ENCODE results near the gene ENTPD6. TPM values are rescaled to one million over a fixed set of nuclear protein-coding genes. Genes with fewer than 3 reads are reported as not detected.

ENTPD6 gene
- total RNA-seq, 1 experiment from 2014 or later, result 122 TPM

- H3K79me2 ChIP-seq (ENCODE audit: low read length), result peaks cover 36% of the 10 kb centered on the region
- POLR2A ChIA-PET (ENCODE audit: unreplicated experiment), result no interaction called here
- no peak for ATAC-seq
Observed at GRCh38 chr20:25269057-25269832, 73.7 kb downstream of the ENTPD6 start.

GRCh38 chr20:25269833-25270170 is 74.3 kb downstream of the ENTPD6 start:
- TF ChIP-seq EZH2phosphoT487 (IDR thresholded peaks at IDR 0.05; ENCODE audit: borderline replicate concordance, low read length) (no peak), EZH2 (IDR thresholded peaks at IDR 0.05; ENCODE audit: low read length, unreplicated experiment) (no peak), CTCF (conservative IDR thresholded peaks at IDR 0.05; ENCODE audit: low read depth, low read length) (no peak)
- Histone ChIP-seq H4K20me1 (ENCODE audit: low read length) (peaks cover 23% of the 10 kb centered on the region; the same call in 1 of the 2 replicates), H3K9ac (ENCODE audit: low read length) (no peak overlapping the region), H3K4me3 (ENCODE audit: low read length) (no peak overlapping the region), H3K9me3 (ENCODE audit: low read length) (no peaks in the 10 kb centered on the region), H3K27ac (ENCODE audit: low read length) (no peak overlapping the region), H3K4me2 (ENCODE audit: low read length) (no peak overlapping the region), H3K9me2 (replicated peaks; ENCODE audit: low read length) (no peaks in the 10 kb centered on the region), H3F3A (ENCODE audit: low read length, unreplicated experiment) (no peaks in the 10 kb centered on the region), H3K4me1 (ENCODE audit: insufficient read depth, low read length) (no peaks in the 10 kb centered on the region), H3K36me3 (ENCODE audit: low read depth, low read length) (peaks cover 58% of the 10 kb centered on the region), H3K79me2 (ENCODE audit: low read length) (peaks cover 36% of the 10 kb centered on the region), H2AFZ (ENCODE audit: low read length) (no peak overlapping the region), H3K27me3 (ENCODE audit: low read length) (no peaks in the 10 kb centered on the region)
- DNase-seq, result no peak
- no TSS peak for BruUV-seq (replicated peaks)
- POLR2A ChIA-PET (ENCODE audit: unreplicated experiment), result interaction anchor here (0.6 kb wide), 1 partner anchor 271 kb away, joined by 3 read pairs; no protein-coding TSS in a partner anchor
- CTCF ChIA-PET, result no interaction called here
- no peak for ATAC-seq
- intact Hi-C loops (cut with micrococcal nuclease), result no loop called here

More at GRCh38 chr20:25269057-25269832, 73.7 kb downstream of the ENTPD6 start:
- DNase-seq, result no peak
- Histone ChIP-seq H3K4me3 (ENCODE audit: low read length) (no peak overlapping the region), H2AFZ (ENCODE audit: low read length) (no peak overlapping the region), H3K9me3 (ENCODE audit: low read length) (no peaks in the 10 kb centered on the region), H3K36me3 (ENCODE audit: low read depth, low read length) (peaks cover 53% of the 10 kb centered on the region), H4K20me1 (ENCODE audit: low read length) (peaks cover 23% of the 10 kb centered on the region; the same call in 1 of the 2 replicates), H3F3A (ENCODE audit: low read length, unreplicated experiment) (no peaks in the 10 kb centered on the region), H3K27ac (ENCODE audit: low read length) (no peak overlapping the region), H3K27me3 (ENCODE audit: low read length) (no peaks in the 10 kb centered on the region), H3K9me2 (replicated peaks; ENCODE audit: low read length) (no peaks in the 10 kb centered on the region), H3K4me2 (ENCODE audit: low read length) (no peak overlapping the region), H3K4me1 (ENCODE audit: insufficient read depth, low read length) (no peaks in the 10 kb centered on the region), H3K9ac (ENCODE audit: low read length) (no peak overlapping the region)
- BruUV-seq (replicated peaks), result no TSS peak
- TF ChIP-seq EZH2 (IDR thresholded peaks at IDR 0.05; ENCODE audit: low read length, unreplicated experiment), result no peak
- no peak for TF ChIP-seq EZH2phosphoT487 (IDR thresholded peaks at IDR 0.05; ENCODE audit: borderline replicate concordance, low read length)
- TF ChIP-seq CTCF (conservative IDR thresholded peaks at IDR 0.05; ENCODE audit: low read depth, low read length), result no peak
- intact Hi-C loops (cut with micrococcal nuclease), result no loop called here
- CTCF ChIA-PET, result interaction anchor here (0.7 kb wide), 1 partner anchor 10 kb away, joined by 3 read pairs; no protein-coding TSS in a partner anchor

GRCh38 chr20:25270829-25271251 is 75.3 kb downstream of the ENTPD6 start:
- no peak for TF ChIP-seq CTCF (conservative IDR thresholded peaks at IDR 0.05; ENCODE audit: low read depth, low read length)
- no peak for TF ChIP-seq EZH2 (IDR thresholded peaks at IDR 0.05; ENCODE audit: low read length, unreplicated experiment)
- no peak for TF ChIP-seq EZH2phosphoT487 (IDR thresholded peaks at IDR 0.05; ENCODE audit: borderline replicate concordance, low read length)
- Histone ChIP-seq H3K4me2 (ENCODE audit: low read length) (no peak overlapping the region), H3F3A (ENCODE audit: low read length, unreplicated experiment) (no peaks in the 10 kb centered on the region), H3K36me3 (ENCODE audit: low read depth, low read length) (peaks cover 66% of the 10 kb centered on the region), H3K9ac (ENCODE audit: low read length) (no peak overlapping the region), H3K79me2 (ENCODE audit: low read length) (peaks cover 29% of the 10 kb centered on the region), H3K4me3 (ENCODE audit: low read length) (no peak overlapping the region), H3K9me3 (ENCODE audit: low read length) (no peaks in the 10 kb centered on the region), H3K4me1 (ENCODE audit: insufficient read depth, low read length) (no peaks in the 10 kb centered on the region), H3K27ac (ENCODE audit: low read length) (no peak overlapping the region), H3K9me2 (replicated peaks; ENCODE audit: low read length) (no peaks in the 10 kb centered on the region), H4K20me1 (ENCODE audit: low read length) (peaks cover 23% of the 10 kb centered on the region; the same call in 1 of the 2 replicates), H2AFZ (ENCODE audit: low read length) (no peak overlapping the region), H3K27me3 (ENCODE audit: low read length) (no peaks in the 10 kb centered on the region)
- DNase-seq, result no peak
- intact Hi-C loops (cut with micrococcal nuclease), result no loop called here
- no peak for ATAC-seq
- BruUV-seq (replicated peaks), result no TSS peak
- ChIA-PET CTCF (no interaction called here), POLR2A (ENCODE audit: unreplicated experiment) (no interaction called here)
